Astrocyte of the cerebellum (primary cell): ENCODE measurements around the gene PPP2R5C.

ENCODE experiments used
- DNase-seq: peaks from one replicate; pipeline ENCODE4 v3.0.0-alpha.2; 2011; ENCODE audit warnings: low read depth
- H3K4me3 ChIP-seq: 2 replicates; pipeline ENCODE4 v1.5.1; 2011; ENCODE audit warnings: mild to moderate bottlenecking, low read depth, low read length, moderate library complexity
- in situ Hi-C: cut with HindIII; loops from 2 replicates; pipeline ENCODE4 v1.10.0; 2017; ENCODE audit warnings: low sequenced_read_pairs
- TF ChIP-seq, protein P1 (sequence below): IDR thresholded peaks from 2 replicates; pipeline ENCODE4 v1.5.1; 2012; ENCODE audit warnings: low read length, low read depth, moderate library complexity, mild to moderate bottlenecking; ENCODE audit errors: missing control alignments

Gene PPP2R5C

DNA sequence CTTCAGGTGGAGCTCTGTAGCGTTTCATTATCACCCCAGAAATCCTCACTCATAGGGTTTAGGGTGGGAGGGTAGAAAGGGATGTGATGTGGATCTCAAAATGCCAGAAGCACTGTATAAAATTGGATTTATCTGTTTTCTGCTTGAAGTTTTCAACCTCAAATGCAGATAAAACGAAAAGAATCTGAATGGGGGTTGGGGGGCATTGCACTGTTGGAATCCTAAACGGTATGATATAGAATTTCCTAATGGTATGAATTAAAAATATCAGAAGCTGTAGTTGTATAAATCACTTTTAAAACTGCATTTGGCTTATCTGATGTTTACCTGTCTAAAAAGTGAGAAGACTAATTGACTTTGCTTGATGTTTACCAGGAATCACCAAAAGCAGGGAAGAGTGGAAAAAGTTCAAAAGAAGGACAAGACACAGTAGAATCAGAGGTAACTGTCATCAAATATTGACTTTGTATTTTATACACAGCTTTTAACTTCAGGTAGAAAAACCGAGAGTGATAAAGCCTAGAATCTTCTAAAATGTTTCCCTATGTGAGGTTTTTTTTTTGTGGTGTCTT lies 1.1 kb downstream of the PPP2R5C start:
- in situ Hi-C loops = no loop called here

DNA sequence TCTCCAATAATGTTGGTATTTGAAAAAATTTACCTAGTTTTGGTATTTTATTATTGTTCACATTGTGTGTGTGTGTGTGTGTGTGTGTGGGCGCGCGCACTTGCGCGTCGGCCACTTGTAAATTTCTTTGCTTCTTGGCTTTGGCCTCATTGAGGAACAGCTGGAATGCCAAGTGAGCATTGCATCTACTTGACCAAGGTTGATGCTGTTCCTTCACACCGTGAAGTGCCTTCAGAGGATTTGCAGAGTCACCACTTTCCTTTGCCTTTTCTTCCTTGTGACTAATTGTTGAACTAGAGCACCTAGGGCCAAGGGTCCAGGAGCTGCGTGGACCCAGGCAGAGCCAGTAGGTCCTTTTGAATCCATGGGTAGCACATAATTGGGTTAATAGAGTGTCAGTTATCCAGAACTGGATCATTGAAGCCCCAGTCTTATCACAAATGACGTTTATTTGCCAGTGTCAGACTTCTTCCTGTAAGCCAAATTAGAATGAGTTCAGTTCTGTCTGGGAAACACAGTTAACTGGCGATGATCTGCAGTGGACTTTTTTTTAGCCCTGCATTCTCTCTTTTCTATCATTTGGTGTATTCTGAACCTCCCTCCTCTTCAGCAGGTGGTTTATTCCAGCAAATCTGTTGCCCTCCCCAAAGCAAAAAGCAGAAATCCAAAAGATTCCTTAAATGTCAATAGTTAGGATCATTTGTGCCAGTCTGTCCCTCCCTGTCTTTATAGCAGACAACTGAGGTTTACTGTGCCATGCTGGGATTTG lies 2.6 kb downstream of the PPP2R5C start:
- TF ChIP-seq, protein P1, sequence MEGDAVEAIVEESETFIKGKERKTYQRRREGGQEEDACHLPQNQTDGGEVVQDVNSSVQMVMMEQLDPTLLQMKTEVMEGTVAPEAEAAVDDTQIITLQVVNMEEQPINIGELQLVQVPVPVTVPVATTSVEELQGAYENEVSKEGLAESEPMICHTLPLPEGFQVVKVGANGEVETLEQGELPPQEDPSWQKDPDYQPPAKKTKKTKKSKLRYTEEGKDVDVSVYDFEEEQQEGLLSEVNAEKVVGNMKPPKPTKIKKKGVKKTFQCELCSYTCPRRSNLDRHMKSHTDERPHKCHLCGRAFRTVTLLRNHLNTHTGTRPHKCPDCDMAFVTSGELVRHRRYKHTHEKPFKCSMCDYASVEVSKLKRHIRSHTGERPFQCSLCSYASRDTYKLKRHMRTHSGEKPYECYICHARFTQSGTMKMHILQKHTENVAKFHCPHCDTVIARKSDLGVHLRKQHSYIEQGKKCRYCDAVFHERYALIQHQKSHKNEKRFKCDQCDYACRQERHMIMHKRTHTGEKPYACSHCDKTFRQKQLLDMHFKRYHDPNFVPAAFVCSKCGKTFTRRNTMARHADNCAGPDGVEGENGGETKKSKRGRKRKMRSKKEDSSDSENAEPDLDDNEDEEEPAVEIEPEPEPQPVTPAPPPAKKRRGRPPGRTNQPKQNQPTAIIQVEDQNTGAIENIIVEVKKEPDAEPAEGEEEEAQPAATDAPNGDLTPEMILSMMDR = no peak
- in situ Hi-C loops = no loop called here
- DNase-seq = no peak
- H3K4me3 ChIP-seq = no peak overlapping the region

More for the DNA sequence above, 1.1 kb downstream of the PPP2R5C start:
- TF ChIP-seq, protein P1 = no peak
- peak overlapping the region; percentile 56 for H3K4me3 ChIP-seq
- no peak for DNase-seq

DNA sequence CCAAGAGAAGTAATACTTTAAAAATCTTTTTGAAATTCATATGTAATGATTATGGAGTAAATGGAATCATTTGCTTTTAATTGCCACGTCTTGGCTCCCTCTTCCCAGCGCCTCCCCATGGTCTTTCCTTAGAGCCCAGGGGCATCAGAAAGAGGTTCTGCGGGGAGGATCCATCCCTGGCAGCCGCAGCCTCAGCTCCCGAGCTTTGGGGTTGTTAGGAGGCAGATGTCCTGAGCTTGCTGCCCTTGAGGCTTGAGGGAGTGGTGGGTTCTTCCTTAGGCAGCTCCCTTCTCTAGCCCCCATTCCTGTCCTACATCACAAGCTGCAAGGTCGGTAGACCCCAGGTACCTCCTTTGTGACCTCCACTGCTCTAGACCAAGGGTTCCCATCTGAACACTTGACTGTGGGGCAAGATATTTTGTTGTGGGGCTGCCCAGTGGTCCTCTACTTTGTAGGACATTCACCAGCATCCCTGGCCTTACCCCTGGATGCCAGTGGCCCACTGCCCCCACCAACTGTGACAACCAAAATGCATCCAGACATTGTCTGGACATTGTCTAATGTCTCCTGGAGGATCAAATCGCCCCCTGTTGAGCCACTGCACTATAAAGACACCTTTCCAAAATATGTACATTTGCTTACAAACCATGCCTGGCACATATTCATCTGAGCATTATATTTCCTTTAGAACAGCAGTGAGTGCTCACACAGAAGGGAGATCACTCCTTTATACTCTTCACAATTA lies 6.3 kb downstream of the PPP2R5C start:
- no peak for DNase-seq
- in situ Hi-C loops = no loop called here

DNA sequence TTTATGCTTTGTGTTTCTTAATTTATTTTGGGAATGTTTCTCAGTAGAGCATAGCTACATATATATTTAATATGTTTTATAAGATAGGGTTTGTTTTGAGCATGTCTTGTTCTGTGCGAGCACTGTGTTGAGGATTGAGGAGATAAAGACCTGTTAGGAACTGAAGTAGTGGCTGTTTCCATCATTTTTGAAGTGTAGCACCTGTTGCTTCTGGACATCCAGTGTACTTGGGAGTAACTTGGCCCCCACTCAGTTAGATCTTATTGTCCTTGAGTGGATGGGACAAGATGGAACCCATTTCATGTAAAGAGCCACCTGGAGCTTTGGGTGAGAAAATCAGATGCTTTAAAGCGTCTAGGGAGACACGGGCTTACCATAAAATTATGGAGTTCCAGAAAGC lies 8.7 kb downstream of the PPP2R5C start:
- TF ChIP-seq, protein P1 = no peak
- no peak overlapping the region for H3K4me3 ChIP-seq
- DNase-seq = no peak
- in situ Hi-C loops = no loop called here

More for the DNA sequence above, 6.3 kb downstream of the PPP2R5C start:
- no peak overlapping the region for H3K4me3 ChIP-seq
- TF ChIP-seq, protein P1 = no peak

DNA sequence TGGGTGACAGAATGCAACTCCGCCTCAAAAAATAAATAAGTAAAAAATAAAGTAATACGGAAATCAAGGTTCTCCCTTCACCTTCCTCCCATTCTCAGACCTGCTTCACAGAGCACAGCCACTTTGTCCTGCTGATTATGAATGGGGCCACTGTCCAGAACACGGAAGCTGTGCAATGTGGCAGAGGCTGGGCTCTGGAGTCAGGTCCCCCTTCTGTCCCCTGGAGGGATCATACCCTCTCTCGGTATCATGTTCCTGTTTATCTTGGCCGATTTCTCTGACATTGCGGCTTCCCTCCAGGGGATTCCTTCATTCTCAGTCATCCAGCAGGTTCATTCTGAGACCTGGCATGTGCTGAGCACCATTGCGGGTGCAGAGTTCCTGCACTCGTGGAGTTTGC lies 11.3 kb downstream of the PPP2R5C start:
- TF ChIP-seq, protein P1 = no peak
- H3K4me3 ChIP-seq = no peak overlapping the region
- in situ Hi-C loops = no loop called here
- DNase-seq = no peak

DNA sequence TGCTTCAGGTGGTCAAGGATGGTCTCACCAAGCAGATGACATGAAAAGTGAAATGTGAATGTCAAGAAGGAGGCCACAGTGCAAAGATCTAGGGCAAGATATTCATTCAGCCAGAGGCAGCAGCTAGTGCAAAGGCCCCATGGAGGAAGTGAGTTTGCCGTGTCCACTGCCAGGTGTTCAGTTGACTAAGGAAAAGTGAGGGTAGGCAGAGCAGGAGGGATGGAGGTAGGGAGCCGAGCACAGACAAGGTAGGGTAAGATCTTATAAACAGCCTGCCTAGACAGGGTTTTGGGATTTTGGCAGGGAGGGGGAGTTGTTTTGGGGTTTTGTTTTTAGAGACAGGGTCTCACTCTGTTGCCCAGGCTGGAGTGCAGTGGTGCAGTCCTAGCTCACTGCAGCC lies 11.9 kb downstream of the PPP2R5C start:
- in situ Hi-C loops = no loop called here
- no peak overlapping the region for H3K4me3 ChIP-seq
- TF ChIP-seq, protein P1 = no peak
- DNase-seq = no peak
